GDM1 (cell line): ENCODE measurements around the gene WWP2.

Source experiments
- DNase-seq: peaks from one replicate; lab custom pipeline; 2025; lab: John Stamatoyannopoulos, UW

WWP2 gene

DNA sequence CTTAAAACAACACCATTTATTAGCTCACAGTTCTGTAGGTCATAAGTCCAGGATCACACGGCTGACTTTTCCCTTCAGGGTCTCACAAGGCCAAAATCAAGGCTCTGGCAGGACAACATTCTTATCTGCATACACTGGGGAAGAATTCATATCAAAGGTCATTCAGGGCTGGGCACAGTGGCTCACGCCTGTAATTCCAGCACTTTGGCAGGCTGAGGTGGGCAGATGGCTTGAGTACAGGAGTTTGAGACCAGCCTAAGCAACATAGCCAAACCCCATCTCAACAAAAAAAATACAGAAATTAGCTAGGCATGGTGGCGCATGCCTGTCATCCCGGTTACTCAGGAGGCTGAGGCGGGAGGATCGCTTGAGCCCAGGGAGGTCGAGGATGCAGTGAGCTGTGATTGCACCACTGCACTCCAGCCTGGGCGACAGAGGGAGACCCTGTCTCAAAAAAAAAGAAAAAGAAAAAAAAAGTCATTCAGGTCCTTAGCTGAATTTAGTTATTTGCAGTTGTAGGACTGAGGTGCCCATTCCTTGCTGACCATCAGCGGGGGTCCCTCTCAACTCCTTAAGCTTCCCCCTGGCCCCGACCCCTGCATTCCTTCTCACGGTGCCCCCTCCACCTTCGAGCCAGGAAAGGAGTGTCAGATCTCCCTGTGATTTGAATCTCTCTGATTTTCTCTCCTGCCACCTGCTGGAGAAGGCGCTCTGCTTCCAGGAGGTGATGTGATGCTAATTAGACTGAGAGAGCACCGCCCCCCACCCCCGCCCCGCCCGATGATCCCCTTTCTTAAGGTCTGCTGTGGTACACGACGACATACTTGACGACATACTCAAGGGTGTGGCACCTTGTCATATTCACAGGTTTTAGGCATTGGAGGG lies 97.2 kb downstream of the WWP2 start:
- no peak for DNase-seq

DNA sequence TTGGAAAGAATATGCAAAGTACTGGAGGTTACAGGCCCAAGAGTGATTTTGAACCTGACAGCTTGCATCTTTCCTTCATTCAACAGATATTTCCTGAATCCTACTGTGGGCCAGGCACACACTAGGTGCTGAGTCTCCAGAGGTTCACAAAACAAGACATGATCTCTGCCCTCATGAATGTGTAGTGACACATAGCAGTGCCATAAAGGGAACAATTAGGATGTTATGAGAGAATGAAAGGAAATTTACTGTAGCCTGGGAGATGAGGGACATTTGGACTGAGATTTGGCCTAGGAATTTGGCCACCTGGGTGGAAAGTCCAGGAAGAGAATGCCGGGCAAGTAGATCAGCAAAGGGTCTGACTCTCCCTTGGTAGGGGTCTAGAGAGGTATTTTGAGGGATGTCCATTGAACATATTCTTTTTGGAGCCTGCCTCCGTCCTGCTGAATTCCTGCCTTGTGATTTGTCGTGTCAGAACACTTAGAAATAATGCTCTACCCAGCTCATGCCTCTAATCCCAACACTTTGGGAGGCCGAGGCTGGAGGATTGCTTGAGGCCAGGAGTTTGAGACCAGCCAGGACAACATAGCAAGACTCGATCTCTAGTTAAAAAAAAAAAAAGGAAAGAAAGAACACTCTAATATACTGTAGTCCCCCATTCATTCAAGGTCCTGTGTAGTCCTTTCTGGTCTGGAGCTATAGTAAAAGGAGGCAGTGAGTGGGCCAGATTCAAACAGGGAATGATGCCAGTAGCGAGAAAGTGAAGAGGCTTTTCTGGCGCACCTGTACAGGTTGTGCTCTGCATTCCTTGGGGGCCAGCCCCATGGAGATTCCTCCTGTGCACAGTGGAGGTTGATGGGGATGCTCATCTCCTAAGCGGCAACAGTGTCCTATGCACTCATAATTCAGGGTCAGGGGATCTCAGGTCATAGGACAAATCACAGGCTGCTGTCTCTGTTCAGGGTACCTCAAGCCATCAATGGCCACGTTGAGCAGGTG lies 98.4 kb downstream of the WWP2 start:
- DNase-seq, result no peak

GRCh38 chr16:69861292-69862030 lies 99.3 kb downstream of the WWP2 start:
- no peak for DNase-seq

GRCh38 chr16:69863401-69864281 lies 101.5 kb downstream of the WWP2 start:
- no peak for DNase-seq

- no peak for DNase-seq
Measured at GRCh38 chr16:69865701-69866100, 103.6 kb downstream of the WWP2 start.

DNA sequence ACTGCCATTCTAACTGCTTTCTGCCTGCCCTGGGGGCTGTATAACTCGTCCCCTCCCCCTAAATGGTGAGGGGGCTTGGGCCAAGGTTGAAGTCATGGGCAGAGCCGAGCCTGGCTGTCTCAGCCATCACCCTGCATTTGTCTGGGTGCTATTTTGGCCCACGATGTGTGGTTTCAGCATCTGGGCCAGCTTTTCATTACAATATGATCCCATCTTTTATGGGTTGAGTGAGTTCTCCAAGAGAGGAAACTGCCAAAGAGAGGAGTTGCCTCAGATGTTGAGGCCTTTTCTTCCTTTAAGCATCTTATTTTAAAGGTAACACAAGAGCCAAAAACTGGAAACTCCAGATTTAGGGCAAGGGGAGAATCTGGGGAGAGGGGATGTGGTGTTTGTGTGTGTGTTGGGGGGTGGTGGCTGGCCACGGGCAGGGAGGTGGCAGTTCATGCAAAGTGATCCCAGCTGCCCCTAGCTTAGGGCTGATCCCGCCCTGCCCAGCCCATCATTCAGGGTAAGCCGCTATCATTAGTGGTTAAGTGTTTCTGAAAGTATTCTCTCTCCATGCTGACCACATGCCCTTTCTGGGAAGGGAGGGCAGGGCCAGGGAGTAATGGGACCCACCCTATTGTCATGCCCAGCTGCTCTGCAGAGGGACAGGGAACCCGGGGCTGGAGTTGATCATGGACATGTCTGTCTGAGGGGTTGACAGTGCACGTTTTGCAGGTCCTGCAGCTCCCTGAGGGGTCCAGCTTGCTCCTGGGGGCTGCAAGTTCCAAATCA lies 105.8 kb downstream of the WWP2 start:
- no peak for DNase-seq

GRCh38 chr16:69870761-69871160 lies 108.6 kb downstream of the WWP2 start:
- DNase-seq, result no peak

DNA sequence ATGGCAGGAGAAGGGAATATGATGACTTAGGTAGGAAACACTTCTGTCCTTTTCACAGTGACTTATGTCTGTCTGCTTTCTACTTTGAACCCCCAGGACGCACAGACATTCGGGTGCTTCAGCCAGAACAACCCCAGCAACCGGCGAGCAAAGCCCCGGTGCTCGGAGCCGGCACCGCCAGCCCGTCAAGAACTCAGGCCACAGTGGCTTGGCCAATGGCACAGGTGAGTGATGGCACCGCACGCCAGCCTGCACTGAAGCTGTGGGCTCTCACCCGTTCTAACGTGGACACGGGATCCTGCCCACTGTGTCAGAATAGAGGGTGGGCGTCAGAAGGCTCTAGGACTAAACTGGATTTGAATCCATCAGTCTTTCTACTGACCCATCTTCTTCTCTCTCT lies 109.6 kb downstream of the WWP2 start:
- no peak for DNase-seq

DNA sequence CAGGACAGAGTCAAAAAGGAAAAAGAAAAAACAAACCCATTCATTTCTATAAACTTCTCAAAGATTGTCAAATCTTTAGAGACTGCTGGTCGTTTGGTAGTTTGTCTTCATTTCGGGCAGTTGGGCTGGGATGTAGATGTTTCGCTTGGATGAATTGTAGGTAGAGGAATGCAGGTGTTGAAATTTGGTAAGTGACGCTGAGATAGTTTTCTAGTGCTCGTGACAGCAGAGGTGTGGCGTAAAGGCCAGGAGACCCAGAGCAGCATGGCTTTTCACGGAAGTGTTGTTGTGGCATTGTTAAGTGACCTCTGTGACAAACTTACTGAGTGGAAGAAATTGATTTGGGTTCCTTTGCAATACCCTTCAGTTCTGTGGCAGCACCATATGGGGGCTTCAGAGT lies 110.8 kb downstream of the WWP2 start:
- no peak for DNase-seq

DNA sequence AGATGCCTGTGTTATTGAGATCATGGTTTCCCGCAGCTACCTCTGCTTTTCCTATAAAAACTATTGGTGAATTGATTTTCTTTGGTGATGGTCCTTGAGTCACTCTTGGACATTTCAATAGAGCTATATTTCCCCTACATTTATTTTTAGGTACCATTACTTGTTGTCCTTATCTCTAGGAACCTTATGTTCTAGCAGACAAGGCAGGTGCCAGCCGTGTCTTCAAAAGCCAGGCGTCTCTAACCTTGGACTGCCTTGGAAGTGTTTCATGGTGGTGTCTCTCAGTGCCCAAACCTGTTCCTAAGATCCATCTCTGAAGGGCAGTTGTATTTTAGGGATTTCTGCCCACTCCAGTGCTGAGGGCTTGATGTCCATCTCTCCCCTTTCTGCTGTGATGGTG lies 111.7 kb downstream of the WWP2 start:
- DNase-seq, result no peak

GRCh38 chr16:69874271-69874670 lies 112.1 kb downstream of the WWP2 start:
- no peak for DNase-seq

GRCh38 chr16:69880640-69881133 lies 118.6 kb downstream of the WWP2 start:
- no peak for DNase-seq

- no peak for DNase-seq
Measured at GRCh38 chr16:69881141-69881540, 119.0 kb downstream of the WWP2 start.

GRCh38 chr16:69883744-69884143 lies 121.6 kb downstream of the WWP2 start:
- no peak for DNase-seq

DNA sequence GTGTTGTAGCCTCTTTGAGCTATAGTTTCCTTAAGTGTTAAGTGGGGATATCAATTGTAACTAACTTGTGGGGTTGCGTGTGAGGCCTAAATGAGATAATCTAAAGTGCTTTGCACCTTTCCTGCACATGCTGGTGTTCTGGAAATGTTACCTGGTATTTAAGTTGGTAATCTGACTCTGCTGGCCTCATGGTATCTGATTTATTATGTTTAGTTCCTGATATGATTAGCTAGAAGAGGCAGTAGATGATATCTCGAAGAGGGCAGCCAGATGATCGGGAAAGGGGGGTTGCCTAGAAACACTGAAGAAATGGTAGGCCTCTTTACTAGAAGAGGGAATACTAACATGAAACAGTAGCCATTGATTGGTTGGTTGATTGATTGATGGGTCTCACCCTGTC lies 123.6 kb downstream of the WWP2 start:
- DNase-seq, result no peak

DNA sequence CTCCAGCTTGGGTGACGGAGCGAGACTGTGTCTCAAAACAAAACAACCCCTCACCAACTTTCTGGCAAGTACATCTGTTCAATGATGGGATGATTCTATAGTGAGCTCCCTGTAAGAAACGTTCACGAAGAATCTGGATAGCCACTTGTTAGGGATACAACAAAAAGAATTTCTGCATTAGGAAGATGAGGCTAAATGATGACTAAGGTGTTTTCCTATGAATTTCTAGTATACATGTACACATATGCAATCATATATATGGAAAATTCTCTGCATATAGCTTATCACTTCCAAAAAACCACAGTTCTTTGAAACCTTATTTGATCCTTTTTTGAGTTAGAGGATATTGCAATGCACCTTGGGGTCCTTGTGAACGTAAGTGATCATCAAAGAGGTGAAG lies 124.6 kb downstream of the WWP2 start:
- no peak for DNase-seq

GRCh38 chr16:69888005-69888590 lies 126.0 kb downstream of the WWP2 start:
- DNase-seq, result no peak

DNA sequence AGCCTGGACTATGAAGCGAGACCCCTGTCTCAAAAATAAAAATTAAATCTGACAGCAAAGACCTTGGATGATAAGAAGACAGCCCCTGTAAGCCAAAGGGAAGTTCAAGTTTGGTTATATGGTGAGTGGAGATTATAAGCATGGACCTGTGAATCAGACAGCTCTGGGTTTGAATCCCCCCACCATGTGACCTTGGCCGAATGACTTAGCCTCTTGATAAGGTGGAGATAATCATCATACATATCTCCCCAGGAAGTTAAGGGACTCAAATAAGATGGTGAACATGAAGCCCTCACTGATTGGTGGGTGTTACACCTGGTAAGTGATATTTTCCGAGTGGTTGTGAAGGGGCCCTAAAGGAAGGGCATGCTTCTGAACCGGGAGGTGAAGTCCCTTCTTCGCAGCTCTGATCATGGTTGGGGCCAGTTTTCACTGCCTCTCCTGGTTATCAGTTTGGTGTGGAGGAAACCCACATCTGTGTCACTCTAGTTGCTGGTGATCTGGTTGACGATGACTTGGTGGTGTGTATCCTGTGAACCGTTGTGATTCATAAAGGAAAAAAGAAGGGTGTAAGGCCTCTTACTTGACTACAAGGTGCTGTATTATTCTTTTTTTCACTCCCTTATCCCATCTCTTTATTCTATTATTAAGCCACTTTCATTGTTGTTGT lies 127.3 kb downstream of the WWP2 start:
- DNase-seq, result no peak
